HepG2 (cell line): ENCODE data around the gene MTRF1. TPM values are rescaled to one million over a fixed set of nuclear protein-coding genes. Genes with fewer than 3 reads are reported as not detected.

Experiments
- ATAC-seq: fragments of 200-7000 bp; cut with Tn5 transposase; 3 replicates; pipeline ENCODE4 v1.9.1; 2020; ENCODE audit warnings: mild to moderate bottlenecking, moderate library complexity
- BruUV-seq: library from RNA; stranded (reverse); fragments of 400-500 nt; replicated peaks from 2 replicates; lab custom pipeline; 2021; lab: Mats Ljungman, UMichigan
- CTCF ChIA-PET: fragments of 300-600 bp; formaldehyde crosslinking; extraction: SDS; loops from one replicate; lab custom pipeline; 2021; ENCODE audit warnings: low total read pairs, inconsistent platforms, low intra/inter-chr PET ratio; lab: Yijun Ruan, JAX
- POLR2A ChIA-PET: fragments of 350-600 bp; sonication (Branson Sonifier 250); formaldehyde crosslinking; loops from one replicate; lab custom pipeline; 2020; ENCODE audit warnings: antibody characterized with exemption, inconsistent platforms; lab: Yijun Ruan, JAX
- DNase-seq: peaks from one replicate; pipeline ENCODE4 v3.0.0-alpha.2; 2015; ENCODE audit warnings: low spot score
- FAIRE-seq: peaks from 3 replicates; lab custom pipeline; 2011; peaks lifted over from hg19 to GRCh38; lab: Jason Lieb, UNC
- H2AFZ ChIP-seq: one replicate; pipeline ENCODE4 v1.6.1; 2011; ENCODE audit warnings: low read length, inconsistent platforms
- H3K27ac ChIP-seq: fragments of 300-600 bp; 3 replicates; pipeline ENCODE4 v1.8.0; 2011; ENCODE audit warnings: mixed run types, mild to moderate bottlenecking, mixed read lengths, low read length, inconsistent platforms; ENCODE audit not compliant: insufficient read depth; ENCODE audit errors: extremely low read length
- H3K27me3 ChIP-seq, 2 experiments: fragments of 200-600 bp in 1 of 2; 2 replicates in 1 of 2; 3 replicates in 1 of 2; pipeline versions ENCODE4 v1.6.0 to v1.8.0; 2011; ENCODE audit warnings: low read length in 2 of 2, mild to moderate bottlenecking in 2 of 2, moderate library complexity in 2 of 2, inconsistent platforms in 1 of 2; ENCODE audit not compliant: insufficient read depth in 2 of 2, control insufficient read depth in 1 of 2
- H3K36me3 ChIP-seq, 2 experiments: fragments of 200-600 bp in 1 of 2; replicated peaks in 1 of 2; 2 replicates in 1 of 2; 3 replicates in 1 of 2; pipeline versions ENCODE4 v1.5.1 to v1.8.0; 2011; ENCODE audit warnings: low read length in 2 of 2, inconsistent platforms in 1 of 2; ENCODE audit not compliant: insufficient read depth in 2 of 2, control insufficient read depth in 1 of 2
- H3K4me1 ChIP-seq: 2 replicates; pipeline ENCODE4 v1.5.1; 2012; ENCODE audit warnings: low read length, inconsistent platforms; ENCODE audit not compliant: insufficient read depth
- H3K4me2 ChIP-seq: 2 replicates; pipeline ENCODE4 v1.6.0; 2011; ENCODE audit warnings: low read depth, low read length, inconsistent platforms
- H3K4me3 ChIP-seq, 3 experiments: fragments of 200-600 bp in 1 of 3; sonication (generic), shearing (Covaris generic) in 1 of 3; replicated peaks in 1 of 3; 2 replicates each; pipeline ENCODE4 v1.5.1; 2011 to 2016; ENCODE audit warnings: low read length in 3 of 3, inconsistent platforms in 2 of 3, low read depth in 2 of 3, mild to moderate bottlenecking in 2 of 3, control low read depth in 1 of 3, mixed read lengths in 1 of 3; ENCODE audit not compliant: insufficient read depth in 1 of 3
- H3K79me2 ChIP-seq: one replicate; pipeline ENCODE4 v1.6.1; 2011; ENCODE audit warnings: low read length, inconsistent platforms; ENCODE audit not compliant: insufficient read depth
- H3K9ac ChIP-seq: 2 replicates; pipeline ENCODE4 v1.6.0; 2011; ENCODE audit warnings: mild to moderate bottlenecking, low read depth, low read length, inconsistent platforms; ENCODE audit not compliant: insufficient read depth
- H3K9me3 ChIP-seq: 2 replicates; pipeline ENCODE4 v1.5.1; 2012; ENCODE audit warnings: mild to moderate bottlenecking, low read length
- H4K20me1 ChIP-seq: 2 replicates; pipeline ENCODE4 v1.6.0; 2011; ENCODE audit warnings: inconsistent platforms, mild to moderate bottlenecking, low read length, moderate library complexity; ENCODE audit not compliant: insufficient read depth
- HNF4A ChIP-seq: sonication (generic); formaldehyde crosslinking; IDR thresholded peaks from 2 replicates; pipeline ENCODE4 v1.4.0; 2020; ENCODE audit warnings: missing genetic modification reagents
- KMT2A ChIP-seq: sonication (generic); formaldehyde crosslinking; IDR thresholded peaks from 2 replicates; pipeline ENCODE4 v1.4.0; 2020; ENCODE audit warnings: missing genetic modification reagents
- MED13 ChIP-seq: sonication (generic); formaldehyde crosslinking; IDR thresholded peaks from 2 replicates; pipeline ENCODE4 v1.5.0; 2020; ENCODE audit warnings: missing genetic modification reagents
- ZFP36L2 ChIP-seq: sonication (generic); formaldehyde crosslinking; IDR thresholded peaks from 2 replicates; pipeline ENCODE4 v1.4.0; 2020; ENCODE audit warnings: missing genetic modification reagents
- ZNF232 ChIP-seq: sonication (generic); formaldehyde crosslinking; IDR thresholded peaks from 2 replicates; pipeline ENCODE4 v1.4.0; 2020; ENCODE audit warnings: missing genetic modification reagents, borderline replicate concordance
- ZNF33A ChIP-seq: sonication (generic); formaldehyde crosslinking; IDR thresholded peaks from 2 replicates; pipeline ENCODE4 v1.5.1; 2020; ENCODE audit warnings: missing genetic modification reagents, mild to moderate bottlenecking, moderate library complexity, borderline replicate concordance
- ZNF343 ChIP-seq: sonication (generic); formaldehyde crosslinking; IDR thresholded peaks from 2 replicates; pipeline ENCODE4 v1.4.0; 2020; ENCODE audit warnings: mild to moderate bottlenecking, missing genetic modification reagents
- ZNF670 ChIP-seq: sonication (generic); formaldehyde crosslinking; IDR thresholded peaks from 2 replicates; pipeline ENCODE4 v1.8.0; 2022; ENCODE audit warnings: mild to moderate bottlenecking, missing genetic modification reagents, borderline replicate concordance
- WGBS: methylation state at CpG from one replicate; pipeline ENCODE4 v1.1.6; 2017; ENCODE audit warnings: low lambda C conversion rate; 5-methylcytosine and 5-hydroxymethylcytosine counted together
- in situ Hi-C: cut with HindIII; loops from 2 replicates; pipeline ENCODE4 v1.10.0; 2017; ENCODE audit warnings: low pct_unique_long_range_greater_than_20kb; ENCODE audit not compliant: extremely low pct_ligation_motif_present
- intact Hi-C: fragments of 100-400 bp; cut with micrococcal nuclease; formaldehyde crosslinking; loops from one replicate; pipeline ENCODE4 v1.10.0; 2022; ENCODE audit not compliant: unreplicated experiment
- polyA plus RNA-seq, 8 experiments: library from polyadenylated mRNA; depleted of rRNA in 3 of 8; stranded (reverse) in 7 of 8; unstranded in 1 of 8; fragments of >200 nt; fragmentation: Illumina TruSeq in 4 of 8; extraction: Trizol in 4 of 8; gene quantifications; 2 replicates each; pipeline versions ENCODE4 v1.2.1 to v1.2.3, GENCODE V29; 2011 to 2016; ENCODE audit warnings: low read depth in 4 of 8, missing spikeins in 1 of 8, mixed read lengths in 1 of 8; ENCODE audit not compliant: insufficient read depth in 1 of 8
- total RNA-seq, 5 experiments: library from RNA; depleted of rRNA; stranded (reverse); fragments of >200 nt; fragmentation: Illumina TruSeq; extraction: Trizol; gene quantifications; 2 replicates each; pipeline ENCODE4 v1.2.3, GENCODE V29; 2016; ENCODE audit warnings: low read depth in 1 of 5
- TF ChIP-seq, protein P1 (sequence below): sonication (generic); formaldehyde crosslinking; IDR thresholded peaks from 2 replicates; pipeline ENCODE4 v1.8.1; 2023; ENCODE audit warnings: missing genetic modification reagents, inconsistent platforms, borderline replicate concordance
- TF ChIP-seq, protein P2 (sequence below): sonication (generic); formaldehyde crosslinking; IDR thresholded peaks from 2 replicates; pipeline ENCODE4 v1.5.0; 2020; ENCODE audit warnings: missing genetic modification reagents
- TF ChIP-seq, protein P3 (sequence below): fragments of 450-650 bp; IDR thresholded peaks from 2 replicates; pipeline ENCODE4 v1.6.1; 2017; ENCODE audit warnings: mild to moderate bottlenecking
- TF ChIP-seq, protein P4 (sequence below): sonication (generic); formaldehyde crosslinking; IDR thresholded peaks from 2 replicates; pipeline ENCODE4 v1.4.0; 2020; ENCODE audit warnings: missing genetic modification reagents

The MTRF1 gene
- total and polyA plus RNA-seq, 2 of the 13 experiments (the other 11 are each of a cell fraction or from before 2014, with no cell fraction given) = 21.6 to 27.2 TPM

DNA sequence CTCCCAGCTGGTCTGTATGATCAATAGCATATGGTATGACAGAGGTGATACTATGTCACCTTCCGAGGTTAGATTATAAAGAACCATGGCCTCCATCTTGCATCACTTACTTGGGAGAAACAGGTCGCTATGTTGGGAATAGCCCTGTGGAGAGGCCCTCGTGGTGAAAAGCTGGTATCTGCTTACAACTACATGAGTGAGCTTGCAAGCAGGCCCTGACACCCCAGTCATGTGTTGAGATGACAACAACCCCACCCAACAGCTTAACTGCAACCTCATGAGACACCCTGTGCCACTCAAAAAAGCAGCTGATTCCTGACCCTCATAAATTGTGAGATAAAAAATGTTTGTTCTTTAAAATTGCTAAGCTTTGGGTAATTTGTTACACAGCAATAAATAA lies 18.8 kb downstream of the MTRF1 start:
- Histone ChIP-seq H3K4me3 (no peak overlapping the region), H3K9me3 (no peaks in the 10 kb centered on the region), H3K9ac (no peak overlapping the region), H3K79me2 (no peaks in the 10 kb centered on the region), H3K27me3 (no peaks in the 10 kb centered on the region), H3K4me2 (no peak overlapping the region), H3K36me3 (peaks cover 1 to 16% of the 10 kb centered on the region in 2 experiments; a peak in 3 of 5 replicates), H3K27ac (no peak overlapping the region), H4K20me1 (no peaks in the 10 kb centered on the region), H2AFZ (no peak overlapping the region), H3K4me1 (no peaks in the 10 kb centered on the region)
- DNase-seq (no peak), FAIRE-seq (no peak), ATAC-seq (no peak)
- in situ Hi-C loops (no loop called here), intact Hi-C loops (no loop called here)
- CTCF ChIA-PET = no interaction called here
- POLR2A ChIA-PET = interaction anchor here (1.7 kb wide), 1 partner anchor 15 kb away, joined by 6 read pairs; no protein-coding TSS in a partner anchor
- 79% methylated on average over 3 of the region's 3 CpGs for WGBS
- no TSS peak for BruUV-seq
- TF ChIP-seq ZFP36L2 (CRISPR knock-in tag) = no peak
- no peak for TF ChIP-seq HNF4A (CRISPR knock-in tag)
- TF ChIP-seq, protein P1, sequence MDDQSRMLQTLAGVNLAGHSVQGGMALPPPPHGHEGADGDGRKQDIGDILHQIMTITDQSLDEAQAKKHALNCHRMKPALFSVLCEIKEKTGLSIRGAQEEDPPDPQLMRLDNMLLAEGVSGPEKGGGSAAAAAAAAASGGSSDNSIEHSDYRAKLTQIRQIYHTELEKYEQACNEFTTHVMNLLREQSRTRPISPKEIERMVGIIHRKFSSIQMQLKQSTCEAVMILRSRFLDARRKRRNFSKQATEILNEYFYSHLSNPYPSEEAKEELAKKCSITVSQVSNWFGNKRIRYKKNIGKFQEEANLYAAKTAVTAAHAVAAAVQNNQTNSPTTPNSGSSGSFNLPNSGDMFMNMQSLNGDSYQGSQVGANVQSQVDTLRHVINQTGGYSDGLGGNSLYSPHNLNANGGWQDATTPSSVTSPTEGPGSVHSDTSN (CRISPR knock-in tag) = no peak
- TF ChIP-seq, protein P2, sequence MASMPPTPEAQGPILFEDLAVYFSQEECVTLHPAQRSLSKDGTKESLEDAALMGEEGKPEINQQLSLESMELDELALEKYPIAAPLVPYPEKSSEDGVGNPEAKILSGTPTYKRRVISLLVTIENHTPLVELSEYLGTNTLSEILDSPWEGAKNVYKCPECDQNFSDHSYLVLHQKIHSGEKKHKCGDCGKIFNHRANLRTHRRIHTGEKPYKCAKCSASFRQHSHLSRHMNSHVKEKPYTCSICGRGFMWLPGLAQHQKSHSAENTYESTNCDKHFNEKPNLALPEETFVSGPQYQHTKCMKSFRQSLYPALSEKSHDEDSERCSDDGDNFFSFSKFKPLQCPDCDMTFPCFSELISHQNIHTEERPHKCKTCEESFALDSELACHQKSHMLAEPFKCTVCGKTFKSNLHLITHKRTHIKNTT (CRISPR knock-in tag) = no peak
- TF ChIP-seq KMT2A (CRISPR knock-in tag) = no peak

DNA sequence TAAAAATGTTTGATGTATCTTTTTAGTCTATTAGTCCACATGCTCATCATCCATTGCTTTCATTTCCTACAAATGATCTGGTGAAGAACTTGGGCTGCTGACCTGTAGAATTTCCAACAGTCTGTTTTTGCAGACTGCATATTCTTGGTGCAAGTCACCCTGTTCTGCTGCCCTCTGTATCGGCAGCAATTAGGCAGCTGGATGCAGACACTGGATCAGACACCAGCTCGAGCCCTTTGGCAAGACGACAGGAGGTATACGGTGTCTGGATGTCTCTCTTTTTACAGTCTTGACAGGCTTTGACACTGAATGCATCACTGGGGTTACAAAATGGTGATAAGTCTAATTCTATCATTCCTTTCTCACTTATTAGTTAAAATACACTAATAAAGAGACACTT lies 21.8 kb downstream of the MTRF1 start:
- CTCF ChIA-PET = no interaction called here
- FAIRE-seq (no peak), DNase-seq (no peak), ATAC-seq (no peak)
- in situ Hi-C loops (no loop called here), intact Hi-C loops (no loop called here)
- Histone ChIP-seq H4K20me1 (no peaks in the 10 kb centered on the region), H3K4me2 (no peak overlapping the region), H3K9ac (no peak overlapping the region), H3K79me2 (no peaks in the 10 kb centered on the region), H2AFZ (no peak overlapping the region), H3K4me3 (no peak overlapping the region), H3K27ac (no peak overlapping the region), H3K4me1 (no peaks in the 10 kb centered on the region), H3K27me3 (no peaks in the 10 kb centered on the region), H3K36me3 (peaks cover 1 to 10% of the 10 kb centered on the region in 2 experiments; a peak in 2 of 5 replicates), H3K9me3 (no peaks in the 10 kb centered on the region)
- POLR2A ChIA-PET = no interaction called here
- BruUV-seq = no TSS peak
- 98% methylated on average over 4 of the region's 4 CpGs for WGBS
- TF ChIP-seq, protein P3, sequence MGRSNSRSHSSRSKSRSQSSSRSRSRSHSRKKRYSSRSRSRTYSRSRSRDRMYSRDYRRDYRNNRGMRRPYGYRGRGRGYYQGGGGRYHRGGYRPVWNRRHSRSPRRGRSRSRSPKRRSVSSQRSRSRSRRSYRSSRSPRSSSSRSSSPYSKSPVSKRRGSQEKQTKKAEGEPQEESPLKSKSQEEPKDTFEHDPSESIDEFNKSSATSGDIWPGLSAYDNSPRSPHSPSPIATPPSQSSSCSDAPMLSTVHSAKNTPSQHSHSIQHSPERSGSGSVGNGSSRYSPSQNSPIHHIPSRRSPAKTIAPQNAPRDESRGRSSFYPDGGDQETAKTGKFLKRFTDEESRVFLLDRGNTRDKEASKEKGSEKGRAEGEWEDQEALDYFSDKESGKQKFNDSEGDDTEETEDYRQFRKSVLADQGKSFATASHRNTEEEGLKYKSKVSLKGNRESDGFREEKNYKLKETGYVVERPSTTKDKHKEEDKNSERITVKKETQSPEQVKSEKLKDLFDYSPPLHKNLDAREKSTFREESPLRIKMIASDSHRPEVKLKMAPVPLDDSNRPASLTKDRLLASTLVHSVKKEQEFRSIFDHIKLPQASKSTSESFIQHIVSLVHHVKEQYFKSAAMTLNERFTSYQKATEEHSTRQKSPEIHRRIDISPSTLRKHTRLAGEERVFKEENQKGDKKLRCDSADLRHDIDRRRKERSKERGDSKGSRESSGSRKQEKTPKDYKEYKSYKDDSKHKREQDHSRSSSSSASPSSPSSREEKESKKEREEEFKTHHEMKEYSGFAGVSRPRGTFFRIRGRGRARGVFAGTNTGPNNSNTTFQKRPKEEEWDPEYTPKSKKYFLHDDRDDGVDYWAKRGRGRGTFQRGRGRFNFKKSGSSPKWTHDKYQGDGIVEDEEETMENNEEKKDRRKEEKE = no peak
- TF ChIP-seq, protein P4, sequence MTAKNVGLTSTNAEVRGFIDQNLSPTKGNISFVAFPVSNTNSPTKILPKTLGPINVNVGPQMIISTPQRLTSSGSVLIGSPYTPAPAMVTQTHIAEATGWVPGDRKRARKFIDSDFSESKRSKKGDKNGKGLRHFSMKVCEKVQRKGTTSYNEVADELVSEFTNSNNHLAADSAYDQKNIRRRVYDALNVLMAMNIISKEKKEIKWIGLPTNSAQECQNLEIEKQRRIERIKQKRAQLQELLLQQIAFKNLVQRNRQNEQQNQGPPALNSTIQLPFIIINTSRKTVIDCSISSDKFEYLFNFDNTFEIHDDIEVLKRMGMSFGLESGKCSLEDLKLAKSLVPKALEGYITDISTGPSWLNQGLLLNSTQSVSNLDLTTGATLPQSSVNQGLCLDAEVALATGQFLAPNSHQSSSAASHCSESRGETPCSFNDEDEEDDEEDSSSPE (CRISPR knock-in tag) = no peak
- TF ChIP-seq MED13 (CRISPR knock-in tag) (no peak), ZNF33A (CRISPR knock-in tag) (no peak), ZNF670 (no peak), ZNF232 (CRISPR knock-in tag) (no peak), ZNF343 (CRISPR knock-in tag) (no peak)
